ENCODE data around the gene ZNF462. TPM values are rescaled to one million over a fixed set of nuclear protein-coding genes. Genes with fewer than 3 reads are reported as not detected.

Gene ZNF462
- polyA plus RNA-seq, 3 donors: not detected

DNA sequence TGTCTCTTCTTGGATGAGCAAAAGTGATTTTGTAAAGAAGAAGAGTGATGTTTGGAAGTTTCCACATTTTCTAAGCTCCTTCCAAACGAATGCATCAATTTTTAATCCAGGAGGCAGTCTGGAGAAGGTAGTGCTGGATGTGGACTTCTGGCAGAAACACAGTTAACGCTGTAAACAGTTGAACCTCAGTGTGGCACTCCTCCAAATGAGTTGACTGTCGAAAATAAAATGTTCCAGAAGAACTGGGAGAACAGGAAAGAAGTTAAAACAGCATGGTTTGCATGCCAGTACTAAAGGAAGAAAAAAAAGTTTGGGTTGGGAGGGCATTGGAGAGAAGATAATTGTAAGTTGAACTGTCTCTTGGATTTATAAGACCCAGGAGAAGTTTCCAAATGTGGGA lies 6.5 kb downstream of the ZNF462 start:
- peaks cover 8 to 11% (median 10%) of the 10 kb centered on the region in 3 donors for H3K27me3 Mint-ChIP-seq (ENCODE audit: low read depth in 3 of 3)
- no peaks in the 10 kb centered on the region for H3K79me2 ChIP-seq (ENCODE audit: insufficient read depth, low read length)
- H2AFZ ChIP-seq (ENCODE audit: insufficient read depth, low read depth, low read length, poor library complexity, severe bottlenecking): no peak overlapping the region
- no peak overlapping the region for H3K4me3 ChIP-seq (replicated peaks in 1 of 3; ENCODE audit: low read depth in 2 of 3, low read length in 3 of 3)
- H3K27me3 ChIP-seq (ENCODE audit: control insufficient read depth in 2 of 2, insufficient read depth in 2 of 2, low read length in 2 of 2): peaks cover 10 to 15% of the 10 kb centered on the region in 2 donors
- H3K4me2 ChIP-seq (replicated peaks; ENCODE audit: extremely low read depth, low read length, poor library complexity, severe bottlenecking): no peak overlapping the region
- peaks cover 0 to 4% (median 1%) of the 10 kb centered on the region in 7 donors for H3K9me3 Mint-ChIP-seq
- H3K27ac ChIP-seq (ENCODE audit: low read depth in 1 of 2, low read length in 2 of 2): no peak overlapping the region
- no peak overlapping the region for H3K9ac ChIP-seq (ENCODE audit: insufficient read depth, low read length, poor library complexity, severe bottlenecking)
- WGBS (ENCODE audit: insufficient coverage): 66% methylated on average over 2 of the region's 3 CpGs
- no peaks in the 10 kb centered on the region for H3K36me3 Mint-ChIP-seq
- H3K4me1 Mint-ChIP-seq: peaks cover 4% of the 10 kb centered on the region
- no peaks in the 10 kb centered on the region for H3K36me3 ChIP-seq (replicated peaks in 1 of 2; ENCODE audit: control insufficient read depth in 1 of 2, insufficient read depth in 2 of 2, low read length in 2 of 2)
- H3K4me3 Mint-ChIP-seq: no peak overlapping the region
- intact Hi-C loops (cut with micrococcal nuclease): no loop called here
- H3K4me1 ChIP-seq (ENCODE audit: control insufficient read depth in 1 of 2, insufficient read depth in 2 of 2, low read length in 2 of 2): peaks cover under 1 to 2% of the 10 kb centered on the region in 2 donors
- no peak overlapping the region for H3K27ac Mint-ChIP-seq
- no peak for TF ChIP-seq CTCF (IDR thresholded peaks at IDR 0.05)
- no peaks in the 10 kb centered on the region for H4K20me1 ChIP-seq (ENCODE audit: insufficient read depth, low read length)
- no peaks in the 10 kb centered on the region for H3K9me3 ChIP-seq (replicated peaks in 1 of 2; ENCODE audit: control insufficient read depth in 1 of 2, insufficient read depth in 1 of 2, low read length in 2 of 2)
- no peak for DNase-seq

DNA sequence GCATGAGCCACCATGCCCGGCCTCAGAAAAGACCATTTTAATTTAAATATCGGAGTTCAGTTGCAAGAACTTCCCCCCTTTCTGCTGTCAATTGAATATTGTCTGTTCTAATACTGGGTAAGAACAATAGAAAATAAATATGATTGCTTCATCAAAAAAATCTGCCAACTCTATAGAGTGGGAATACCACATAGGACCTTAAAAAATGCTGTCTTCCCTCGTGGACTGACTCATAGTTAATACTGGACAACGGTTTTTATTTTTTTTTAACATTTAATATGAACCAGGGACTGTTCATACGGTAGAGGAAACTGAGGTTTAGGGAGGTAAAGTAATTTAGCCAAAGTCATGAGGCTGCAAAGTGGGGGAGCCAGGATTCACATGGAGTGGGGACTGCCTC lies 9.7 kb downstream of the ZNF462 start:
- Histone ChIP-seq H3K9ac (ENCODE audit: insufficient read depth, low read length, poor library complexity, severe bottlenecking) (no peak overlapping the region), H4K20me1 (ENCODE audit: insufficient read depth, low read length) (no peaks in the 10 kb centered on the region), H3K4me3 (replicated peaks in 1 of 3; ENCODE audit: low read depth in 2 of 3, low read length in 3 of 3) (no peak overlapping the region), H2AFZ (ENCODE audit: insufficient read depth, low read depth, low read length, poor library complexity, severe bottlenecking) (no peak overlapping the region), H3K4me2 (replicated peaks; ENCODE audit: extremely low read depth, low read length, poor library complexity, severe bottlenecking) (no peak overlapping the region), H3K79me2 (ENCODE audit: insufficient read depth, low read length) (no peaks in the 10 kb centered on the region), H3K36me3 (replicated peaks in 1 of 2; ENCODE audit: control insufficient read depth in 1 of 2, insufficient read depth in 2 of 2, low read length in 2 of 2) (no peaks in the 10 kb centered on the region), H3K27ac (ENCODE audit: low read depth in 1 of 2, low read length in 2 of 2) (no peak overlapping the region), H3K4me1 (ENCODE audit: control insufficient read depth in 1 of 2, insufficient read depth in 2 of 2, low read length in 2 of 2) (no peaks in the 10 kb centered on the region), H3K9me3 (replicated peaks in 1 of 2; ENCODE audit: control insufficient read depth in 1 of 2, insufficient read depth in 1 of 2, low read length in 2 of 2) (no peaks in the 10 kb centered on the region), H3K27me3 (ENCODE audit: control insufficient read depth in 2 of 2, insufficient read depth in 2 of 2, low read length in 2 of 2) (no peaks in the 10 kb centered on the region)
- no peak overlapping the region for H3K4me3 Mint-ChIP-seq
- no peak for DNase-seq
- H3K4me1 Mint-ChIP-seq: no peaks in the 10 kb centered on the region
- H3K27ac Mint-ChIP-seq: no peak overlapping the region
- H3K27me3 Mint-ChIP-seq (ENCODE audit: low read depth in 3 of 3): peaks cover 0 to 2% (median 2%) of the 10 kb centered on the region in 3 donors
- WGBS (ENCODE audit: insufficient coverage): no CpG with 5 or more reads among the region's 5 CpGs
- no peak for TF ChIP-seq CTCF (IDR thresholded peaks at IDR 0.05)
- H3K9me3 Mint-ChIP-seq: peaks cover 0 to 3% (median 0%) of the 10 kb centered on the region in 7 donors
- H3K36me3 Mint-ChIP-seq: no peaks in the 10 kb centered on the region
- intact Hi-C loops (cut with micrococcal nuclease): no loop called here
